IPS-20b (cell line): ENCODE data around the gene COX10.
"Not testable (repeated sequence)": the region's sequence is repeated elsewhere in the genome, so short reads cannot be mapped to it uniquely, and the experiment has no call there.

Experiments
- H3K27ac ChIP-seq: one replicate; pipeline ENCODE4 v1.5.1; 2013; ENCODE audit warnings: low read length
- H3K27me3 ChIP-seq: 2 replicates; pipeline ENCODE4 v1.6.1; 2013; ENCODE audit warnings: mild to moderate bottlenecking, low read length, inconsistent platforms; ENCODE audit not compliant: insufficient read depth
- H3K36me3 ChIP-seq: 2 replicates; pipeline ENCODE4 v1.6.1; 2013; ENCODE audit warnings: low read depth, mild to moderate bottlenecking, inconsistent platforms, low read length, moderate library complexity; ENCODE audit not compliant: insufficient read depth
- H3K4me1 ChIP-seq: 2 replicates; pipeline ENCODE4 v1.6.1; 2013; ENCODE audit warnings: mild to moderate bottlenecking, control low read depth, inconsistent platforms, low read length, moderate library complexity; ENCODE audit not compliant: insufficient read depth
- H3K4me3 ChIP-seq: 2 replicates; pipeline ENCODE4 v1.5.1; 2013; ENCODE audit warnings: mild to moderate bottlenecking, low read length, inconsistent platforms
- H3K9ac ChIP-seq: 2 replicates; pipeline ENCODE4 v1.6.1; 2013; ENCODE audit warnings: low read depth, mild to moderate bottlenecking, inconsistent platforms, low read length, moderate library complexity
- H3K9me3 ChIP-seq: 2 replicates; pipeline ENCODE4 v1.6.1; 2013; ENCODE audit warnings: mild to moderate bottlenecking, low read depth, low read length, inconsistent platforms; ENCODE audit not compliant: insufficient read depth

The COX10 gene

DNA sequence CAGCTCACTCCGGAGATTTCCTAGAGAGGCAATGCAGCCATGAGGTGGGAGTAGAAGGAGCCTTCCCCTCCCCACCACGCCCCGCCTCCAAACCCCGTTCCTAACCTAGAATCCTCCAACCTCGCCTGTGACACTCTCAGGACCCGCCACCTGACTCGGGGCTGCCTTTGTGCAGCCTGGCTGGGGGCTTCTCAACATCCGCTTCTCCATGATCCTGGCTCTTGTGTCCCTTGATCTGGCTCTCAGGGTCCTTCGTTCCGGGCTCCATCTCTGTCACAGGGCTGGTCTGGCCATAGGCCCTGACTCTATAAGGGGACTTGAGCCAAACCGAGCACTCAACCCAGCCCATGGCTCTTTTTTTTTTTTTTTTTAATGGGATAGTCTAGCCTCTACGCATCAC is 143.1 kb downstream of the COX10 start:
- Histone ChIP-seq H3K36me3 (peaks cover 19% of the 10 kb centered on the region), H3K4me3 (no peak overlapping the region), H3K27ac (no peak overlapping the region), H3K9ac (no peak overlapping the region), H3K9me3 (peaks cover 7% of the 10 kb centered on the region; the same call in 1 of the 2 replicates), H3K4me1 (no peaks in the 10 kb centered on the region), H3K27me3 (no peaks in the 10 kb centered on the region)

GRCh38 chr17:14214271-14214670 is 145.0 kb downstream of the COX10 start:
- Histone ChIP-seq H3K9ac (no peak overlapping the region), H3K27me3 (no peaks in the 10 kb centered on the region), H3K36me3 (peaks cover 18% of the 10 kb centered on the region), H3K4me3 (no peak overlapping the region), H3K27ac (no peak overlapping the region), H3K4me1 (no peaks in the 10 kb centered on the region), H3K9me3 (peaks cover 7% of the 10 kb centered on the region; the same call in 1 of the 2 replicates)

GRCh38 chr17:14222611-14223010 is 153.3 kb downstream of the COX10 start:
- no peaks in the 10 kb centered on the region for H3K36me3 ChIP-seq
- no peak overlapping the region for H3K27ac ChIP-seq
- no peaks in the 10 kb centered on the region for H3K9me3 ChIP-seq
- H3K9ac ChIP-seq = no peak overlapping the region
- no peaks in the 10 kb centered on the region for H3K27me3 ChIP-seq
- H3K4me1 ChIP-seq = no peaks in the 10 kb centered on the region
- no peak overlapping the region for H3K4me3 ChIP-seq

DNA sequence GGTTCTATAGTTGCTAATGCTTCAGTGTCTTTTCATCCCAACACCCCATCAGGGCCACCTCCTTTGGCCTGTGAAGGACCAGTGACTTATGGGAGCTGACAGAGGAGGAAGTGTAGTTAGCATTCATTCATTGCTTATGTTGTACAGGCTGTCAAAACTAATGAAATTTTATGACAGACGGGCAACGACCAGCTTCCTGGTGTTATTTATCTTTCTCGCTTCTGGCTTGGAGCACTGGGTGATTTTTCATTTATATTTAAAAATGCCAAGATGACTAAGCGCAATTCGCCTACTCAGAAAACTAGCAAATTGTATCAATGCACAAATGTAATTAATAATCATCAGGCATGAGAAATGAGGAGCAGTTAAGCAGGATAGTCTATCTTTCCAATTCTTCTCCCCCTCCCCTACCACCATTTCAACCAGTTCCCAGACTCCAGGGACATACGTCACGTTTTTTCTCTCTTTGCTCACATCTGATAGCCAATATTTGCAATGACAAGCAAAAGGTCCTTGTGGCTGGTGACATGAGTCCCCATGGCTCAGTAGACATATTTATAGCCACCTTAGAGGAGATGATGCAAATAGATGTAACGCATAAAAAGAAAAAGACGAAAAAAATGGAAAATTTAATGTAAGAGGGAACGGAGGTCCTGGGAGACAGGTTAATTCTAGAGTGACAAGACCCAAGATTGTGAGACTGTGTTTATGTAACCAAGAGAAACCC is 156.1 kb downstream of the COX10 start:
- H3K4me1 ChIP-seq = no peaks in the 10 kb centered on the region
- no peak overlapping the region for H3K4me3 ChIP-seq
- no peaks in the 10 kb centered on the region for H3K36me3 ChIP-seq
- H3K27ac ChIP-seq = no peak overlapping the region
- H3K27me3 ChIP-seq = no peaks in the 10 kb centered on the region
- H3K9ac ChIP-seq = no peak overlapping the region
- H3K9me3 ChIP-seq = no peaks in the 10 kb centered on the region

DNA sequence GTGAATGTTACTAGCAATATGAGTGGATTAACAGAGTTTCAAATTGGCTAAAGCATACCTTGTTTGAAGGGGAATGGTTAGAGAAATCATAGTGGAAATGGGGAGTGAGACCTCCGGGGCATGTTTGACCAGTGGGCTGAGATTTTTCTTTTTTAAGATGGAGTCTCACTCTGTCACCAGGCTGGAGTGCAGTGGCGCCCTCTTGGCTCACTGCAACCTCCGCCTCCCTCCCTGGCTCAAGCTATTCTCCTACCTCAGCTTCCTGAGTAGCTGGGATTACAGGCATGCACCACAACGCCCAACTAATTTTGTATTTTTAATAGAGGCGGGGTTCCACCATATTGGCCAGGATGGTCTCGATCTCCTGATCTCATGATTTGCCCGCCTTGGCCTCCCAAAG is 157.7 kb downstream of the COX10 start:
- Histone ChIP-seq H3K4me3 (no peak overlapping the region), H3K9me3 (no peaks in the 10 kb centered on the region), H3K4me1 (no peaks in the 10 kb centered on the region), H3K36me3 (no peaks in the 10 kb centered on the region), H3K9ac (no peak overlapping the region), H3K27ac (no peak overlapping the region), H3K27me3 (no peaks in the 10 kb centered on the region)

GRCh38 chr17:14228903-14229302 is 159.6 kb downstream of the COX10 start:
- no peaks in the 10 kb centered on the region for H3K4me1 ChIP-seq
- H3K27me3 ChIP-seq = no peaks in the 10 kb centered on the region
- no peaks in the 10 kb centered on the region for H3K36me3 ChIP-seq
- no peak overlapping the region for H3K4me3 ChIP-seq
- no peak overlapping the region for H3K9ac ChIP-seq
- no peak overlapping the region for H3K27ac ChIP-seq
- H3K9me3 ChIP-seq = no peaks in the 10 kb centered on the region

- H3K4me1 ChIP-seq, H3K4me3 ChIP-seq, H3K36me3 ChIP-seq, H3K9me3 ChIP-seq, H3K27ac ChIP-seq, H3K9ac ChIP-seq, H3K27me3 ChIP-seq: not testable (repeated sequence)
Observed at GRCh38 chr17:14231187-14231586, 161.9 kb downstream of the COX10 start.

DNA sequence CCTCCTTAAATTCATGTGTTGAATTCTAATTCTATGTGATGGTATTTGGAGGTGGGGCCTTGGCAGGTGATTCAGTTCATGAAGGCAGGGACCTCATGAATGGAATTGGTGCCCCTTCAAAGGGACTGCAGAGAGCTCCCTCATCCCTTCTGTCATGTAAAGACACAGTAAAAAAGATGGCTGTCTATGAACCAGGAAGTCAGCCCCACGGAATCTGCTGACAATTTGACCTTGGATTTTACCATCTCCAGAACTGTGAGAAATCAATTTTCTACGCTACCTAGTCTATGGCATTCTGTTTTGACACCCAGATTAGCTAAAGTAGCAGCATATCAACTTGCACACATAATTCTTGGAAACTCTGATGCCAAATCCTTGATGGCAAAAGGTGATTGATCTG is 165.7 kb downstream of the COX10 start:
- H3K36me3 ChIP-seq, H3K4me3 ChIP-seq: not testable (repeated sequence)

GRCh38 chr17:14236032-14236431 is 166.7 kb downstream of the COX10 start:
- H3K4me3 ChIP-seq, H3K4me1 ChIP-seq, H3K9ac ChIP-seq, H3K27ac ChIP-seq, H3K9me3 ChIP-seq, H3K27me3 ChIP-seq, H3K36me3 ChIP-seq: not testable (repeated sequence)

More for the DNA sequence above, 165.7 kb downstream of the COX10 start:
- not testable (repeated sequence) for H3K27ac ChIP-seq, H3K4me1 ChIP-seq, H3K27me3 ChIP-seq, H3K9ac ChIP-seq, H3K9me3 ChIP-seq

- not testable (repeated sequence) for H3K9me3 ChIP-seq, H3K4me3 ChIP-seq, H3K4me1 ChIP-seq, H3K27me3 ChIP-seq, H3K36me3 ChIP-seq, H3K27ac ChIP-seq, H3K9ac ChIP-seq
Observed at GRCh38 chr17:14236762-14237161, 167.5 kb downstream of the COX10 start, which contains the start of gene CDRT15. CDRT15 (minus strand) TSS chr17:14236862; CDS start chr17:14236833, 29 bp downstream.

DNA sequence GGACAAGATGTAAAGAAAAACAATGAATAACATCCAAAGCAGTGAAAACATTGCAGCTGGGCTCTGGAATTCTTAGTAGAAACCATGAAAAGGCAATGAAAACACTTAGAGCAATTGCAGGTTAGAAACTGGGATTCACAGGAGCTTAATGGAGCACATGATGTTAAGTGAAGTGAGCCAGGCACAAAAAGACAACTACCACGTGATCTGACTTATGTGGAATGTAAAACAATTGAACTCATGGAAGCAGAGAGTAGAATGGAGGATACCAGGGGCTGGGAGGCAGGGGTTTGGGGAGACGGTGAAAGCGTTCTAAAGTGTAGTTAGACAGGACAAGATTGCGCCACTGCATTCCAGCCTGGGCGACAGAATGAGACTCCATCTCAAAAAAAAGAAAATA is 170.0 kb downstream of the COX10 start:
- not testable (repeated sequence) for H3K27ac ChIP-seq, H3K9me3 ChIP-seq, H3K36me3 ChIP-seq, H3K9ac ChIP-seq, H3K27me3 ChIP-seq, H3K4me3 ChIP-seq, H3K4me1 ChIP-seq

GRCh38 chr17:14245002-14245401 is 175.7 kb downstream of the COX10 start:
- no peaks in the 10 kb centered on the region for H3K36me3 ChIP-seq
- H3K4me3 ChIP-seq = no peak overlapping the region
- H3K9ac ChIP-seq = no peak overlapping the region
- H3K27ac ChIP-seq = no peak overlapping the region
- no peaks in the 10 kb centered on the region for H3K27me3 ChIP-seq
- H3K9me3 ChIP-seq = no peaks in the 10 kb centered on the region
- peaks cover 4% of the 10 kb centered on the region; the same call in 1 of the 2 replicates for H3K4me1 ChIP-seq
